Measurements from ENCODE around the gene LIPI. TPM values are rescaled to one million over a fixed set of nuclear protein-coding genes. Genes with fewer than 3 reads are reported as not detected.

Gene LIPI
- polyA plus RNA-seq, 1 of the 3 experiments (the other 2 are of a cell fraction): not detected

DNA sequence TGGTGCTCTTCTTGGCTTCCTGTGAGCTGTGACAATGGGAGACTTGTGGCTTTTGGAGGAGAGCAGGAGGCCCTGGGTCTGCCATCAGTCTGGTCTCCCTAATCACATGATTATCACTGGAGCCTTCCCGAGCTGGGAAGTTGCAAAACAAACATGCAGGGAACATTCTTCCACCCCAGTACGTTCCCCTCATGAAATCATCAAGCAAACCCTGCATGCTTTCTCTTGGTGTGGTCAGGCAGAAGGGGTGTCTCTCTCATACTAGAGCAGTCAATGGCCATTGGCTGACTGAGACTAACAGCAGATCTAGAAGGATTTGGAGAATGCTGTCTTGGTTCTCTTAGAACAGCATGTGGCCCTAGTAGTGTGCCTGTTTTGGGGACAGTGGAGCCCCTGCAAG, 111.2 kb downstream of the LIPI start:
- H3K9ac ChIP-seq: no peak overlapping the region
- WGBS (ENCODE audit: low lambda C conversion rate): 30% methylated on average over 2 of the region's 2 CpGs
- H3F3A ChIP-seq (replicated peaks; ENCODE audit: insufficient read depth): no peaks in the 10 kb centered on the region
- no peaks in the 10 kb centered on the region for H3K27me3 ChIP-seq (ENCODE audit: insufficient read depth)
- H3K79me2 ChIP-seq (ENCODE audit: insufficient read depth): no peaks in the 10 kb centered on the region
- H3K36me3 ChIP-seq (replicated peaks in 1 of 2; ENCODE audit: control insufficient read depth in 1 of 2, insufficient read depth in 2 of 2, low read length in 1 of 2): no peaks in the 10 kb centered on the region
- ChIA-PET CTCF (no interaction called here), POLR2A (no interaction called here)
- no peak overlapping the region for H2AFZ ChIP-seq (ENCODE audit: low read depth)
- no peaks in the 10 kb centered on the region for H3K4me1 ChIP-seq (ENCODE audit: control insufficient read depth in 1 of 2, insufficient read depth in 2 of 2, low read depth in 1 of 2, low read length in 1 of 2)
- no peak for DNase-seq
- no peaks in the 10 kb centered on the region for H4K20me1 ChIP-seq (ENCODE audit: insufficient read depth)
- TF ChIP-seq JUND (IDR thresholded peaks at IDR 0.05) (no peak), FOXJ3 (CRISPR knock-in tag; IDR thresholded peaks at IDR 0.05) (no peak), RCOR1 (IDR thresholded peaks at IDR 0.05; ENCODE audit: low read length) (no peak), CHD2 (IDR thresholded peaks at IDR 0.05; ENCODE audit: low read length, partially characterized antibody) (no peak), POLR2AphosphoS5 (IDR thresholded peaks at IDR 0.05; ENCODE audit: low read depth, low read length) (no peak), SMC3 (IDR thresholded peaks at IDR 0.05; ENCODE audit: low read depth, low read length) (no peak), TEAD4 (IDR thresholded peaks at IDR 0.05; ENCODE audit: borderline replicate concordance, insufficient read depth) (no peak), EZH2phosphoT487 (IDR thresholded peaks at IDR 0.05; ENCODE audit: borderline replicate concordance, low read depth) (no peak), TAF1 (IDR thresholded peaks at IDR 0.05; ENCODE audit: borderline replicate concordance, low read depth, low read length) (no peak), EP300 (IDR thresholded peaks at IDR 0.05; ENCODE audit: borderline replicate concordance in 1 of 2, low read depth in 1 of 2, low read length in 1 of 2) (no peak), GATA2 (CRISPR knock-in tag; IDR thresholded peaks at IDR 0.05) (no peak), ELF1 (IDR thresholded peaks at IDR 0.05) (no peak), FOXM1 (IDR thresholded peaks at IDR 0.05; ENCODE audit: low read depth) (no peak)
- TF ChIP-seq, protein P1, sequence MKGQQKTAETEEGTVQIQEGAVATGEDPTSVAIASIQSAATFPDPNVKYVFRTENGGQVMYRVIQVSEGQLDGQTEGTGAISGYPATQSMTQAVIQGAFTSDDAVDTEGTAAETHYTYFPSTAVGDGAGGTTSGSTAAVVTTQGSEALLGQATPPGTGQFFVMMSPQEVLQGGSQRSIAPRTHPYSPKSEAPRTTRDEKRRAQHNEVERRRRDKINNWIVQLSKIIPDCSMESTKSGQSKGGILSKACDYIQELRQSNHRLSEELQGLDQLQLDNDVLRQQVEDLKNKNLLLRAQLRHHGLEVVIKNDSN (IDR thresholded peaks at IDR 0.05; ENCODE audit: borderline replicate concordance, low read depth): no peak
- TF ChIP-seq, protein P2, sequence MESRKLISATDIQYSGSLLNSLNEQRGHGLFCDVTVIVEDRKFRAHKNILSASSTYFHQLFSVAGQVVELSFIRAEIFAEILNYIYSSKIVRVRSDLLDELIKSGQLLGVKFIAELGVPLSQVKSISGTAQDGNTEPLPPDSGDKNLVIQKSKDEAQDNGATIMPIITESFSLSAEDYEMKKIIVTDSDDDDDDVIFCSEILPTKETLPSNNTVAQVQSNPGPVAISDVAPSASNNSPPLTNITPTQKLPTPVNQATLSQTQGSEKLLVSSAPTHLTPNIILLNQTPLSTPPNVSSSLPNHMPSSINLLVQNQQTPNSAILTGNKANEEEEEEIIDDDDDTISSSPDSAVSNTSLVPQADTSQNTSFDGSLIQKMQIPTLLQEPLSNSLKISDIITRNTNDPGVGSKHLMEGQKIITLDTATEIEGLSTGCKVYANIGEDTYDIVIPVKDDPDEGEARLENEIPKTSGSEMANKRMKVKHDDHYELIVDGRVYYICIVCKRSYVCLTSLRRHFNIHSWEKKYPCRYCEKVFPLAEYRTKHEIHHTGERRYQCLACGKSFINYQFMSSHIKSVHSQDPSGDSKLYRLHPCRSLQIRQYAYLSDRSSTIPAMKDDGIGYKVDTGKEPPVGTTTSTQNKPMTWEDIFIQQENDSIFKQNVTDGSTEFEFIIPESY (IDR thresholded peaks at IDR 0.05; ENCODE audit: borderline replicate concordance, low read depth): no peak
- TF ChIP-seq, protein P3, sequence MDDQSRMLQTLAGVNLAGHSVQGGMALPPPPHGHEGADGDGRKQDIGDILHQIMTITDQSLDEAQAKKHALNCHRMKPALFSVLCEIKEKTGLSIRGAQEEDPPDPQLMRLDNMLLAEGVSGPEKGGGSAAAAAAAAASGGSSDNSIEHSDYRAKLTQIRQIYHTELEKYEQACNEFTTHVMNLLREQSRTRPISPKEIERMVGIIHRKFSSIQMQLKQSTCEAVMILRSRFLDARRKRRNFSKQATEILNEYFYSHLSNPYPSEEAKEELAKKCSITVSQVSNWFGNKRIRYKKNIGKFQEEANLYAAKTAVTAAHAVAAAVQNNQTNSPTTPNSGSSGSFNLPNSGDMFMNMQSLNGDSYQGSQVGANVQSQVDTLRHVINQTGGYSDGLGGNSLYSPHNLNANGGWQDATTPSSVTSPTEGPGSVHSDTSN (IDR thresholded peaks at IDR 0.05): no peak
- H3K4me2 ChIP-seq: no peak overlapping the region
- no peaks in the 10 kb centered on the region for H3K9me3 ChIP-seq
- no peak overlapping the region for H3K4me3 ChIP-seq (ENCODE audit: low read depth in 2 of 2, low read length in 1 of 2)
- no peaks in the 10 kb centered on the region for H3K9me2 ChIP-seq
- no peak overlapping the region for H3K27ac ChIP-seq (ENCODE audit: low read depth in 2 of 2, low read length in 1 of 2)

Measured in SK-N-SH (cell line).